Vagina (tissue), 2 donors: ENCODE data around the gene FMN2.

Source experiments
- POLR2A ChIP-seq, 2 donors: fragments of 450-650 bp; IDR thresholded peaks; one replicate each; pipeline ENCODE4 v1.6.1; 2017; ENCODE audit warnings: antibody characterized with exemption in 2 of 2, mild to moderate bottlenecking in 2 of 2, moderate library complexity in 2 of 2
- TF ChIP-seq, protein P1 (sequence below), 3 experiments: fragments of 450-650 bp in 2 of 3; fragments of 200-600 bp in 1 of 3; sonication (generic) in 1 of 3; IDR thresholded peaks; one replicate each; pipeline ENCODE4 v1.5.1; 2017 to 2019; ENCODE audit warnings: antibody characterized with exemption in 3 of 3, mild to moderate bottlenecking in 2 of 3, moderate library complexity in 2 of 3

DNA sequence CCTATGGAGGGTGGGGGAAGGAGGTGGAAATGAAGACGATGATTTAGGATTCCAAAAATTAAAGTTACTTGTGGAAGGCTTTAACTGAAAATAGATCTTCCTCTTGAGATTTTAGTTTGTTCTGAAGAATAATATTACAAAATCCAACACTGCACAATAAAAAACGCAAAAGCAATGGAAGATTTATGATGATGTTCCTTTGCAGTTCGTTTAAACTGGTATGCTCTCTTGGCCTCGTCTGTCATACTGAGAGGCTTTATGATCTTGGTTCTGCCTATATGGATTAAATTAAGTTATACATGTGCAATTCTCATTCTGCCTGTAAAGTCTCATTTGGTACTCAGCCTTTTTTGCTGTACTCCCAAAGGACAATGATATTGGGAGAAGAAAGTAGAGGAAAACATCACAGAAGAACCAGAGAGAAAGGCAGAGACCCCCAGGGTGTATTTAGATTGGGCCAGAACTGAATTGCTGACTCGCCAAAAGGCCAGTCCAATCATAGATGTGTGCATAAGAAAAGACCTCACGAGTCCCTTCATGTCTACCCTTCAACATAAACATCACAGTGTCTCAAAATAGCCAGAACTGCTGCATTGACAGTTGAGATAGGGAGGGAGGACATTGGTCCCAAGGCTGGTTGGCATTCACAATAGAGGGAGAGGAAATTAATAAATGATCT is 331.7 kb downstream of the FMN2 start:
- TF ChIP-seq, protein P1, sequence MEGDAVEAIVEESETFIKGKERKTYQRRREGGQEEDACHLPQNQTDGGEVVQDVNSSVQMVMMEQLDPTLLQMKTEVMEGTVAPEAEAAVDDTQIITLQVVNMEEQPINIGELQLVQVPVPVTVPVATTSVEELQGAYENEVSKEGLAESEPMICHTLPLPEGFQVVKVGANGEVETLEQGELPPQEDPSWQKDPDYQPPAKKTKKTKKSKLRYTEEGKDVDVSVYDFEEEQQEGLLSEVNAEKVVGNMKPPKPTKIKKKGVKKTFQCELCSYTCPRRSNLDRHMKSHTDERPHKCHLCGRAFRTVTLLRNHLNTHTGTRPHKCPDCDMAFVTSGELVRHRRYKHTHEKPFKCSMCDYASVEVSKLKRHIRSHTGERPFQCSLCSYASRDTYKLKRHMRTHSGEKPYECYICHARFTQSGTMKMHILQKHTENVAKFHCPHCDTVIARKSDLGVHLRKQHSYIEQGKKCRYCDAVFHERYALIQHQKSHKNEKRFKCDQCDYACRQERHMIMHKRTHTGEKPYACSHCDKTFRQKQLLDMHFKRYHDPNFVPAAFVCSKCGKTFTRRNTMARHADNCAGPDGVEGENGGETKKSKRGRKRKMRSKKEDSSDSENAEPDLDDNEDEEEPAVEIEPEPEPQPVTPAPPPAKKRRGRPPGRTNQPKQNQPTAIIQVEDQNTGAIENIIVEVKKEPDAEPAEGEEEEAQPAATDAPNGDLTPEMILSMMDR (IDR thresholded peaks at IDR 0.05) = no peak
- TF ChIP-seq POLR2A (IDR thresholded peaks at IDR 0.05) = no peak
